ENCODE measurements around the gene SYTL3. TPM values are rescaled to one million over a fixed set of nuclear protein-coding genes. Genes with fewer than 3 reads are reported as not detected.

Gene SYTL3
- polyA plus RNA-seq, 3 donors, result 3.8 to 5.4 (median 5.0) TPM

- no peak for DNase-seq
Measured at GRCh38 chr6:158793432-158793831, 143.6 kb downstream of the SYTL3 start.

- DNase-seq, result no peak
Measured at GRCh38 chr6:158795516-158795915, 145.7 kb downstream of the SYTL3 start.

- no peak for DNase-seq
Measured at GRCh38 chr6:158796353-158796752, 146.5 kb downstream of the SYTL3 start.

- no peak for DNase-seq
Measured at GRCh38 chr6:158797331-158798310, 147.8 kb downstream of the SYTL3 start.

- DNase-seq, result no peak
Measured at GRCh38 chr6:158798311-158798710, 148.5 kb downstream of the SYTL3 start.

- DNase-seq, result peak; percentile 73
Measured at GRCh38 chr6:158799051-158799792, 149.4 kb downstream of the SYTL3 start.

- no peak for DNase-seq
Measured at GRCh38 chr6:158801655-158802294, 151.9 kb downstream of the SYTL3 start.

- DNase-seq, result no peak
Measured at GRCh38 chr6:158803733-158804143, 153.9 kb downstream of the SYTL3 start.

GRCh38 chr6:158804207-158804606 is 154.4 kb downstream of the SYTL3 start:
- no peak for DNase-seq

- no peak for DNase-seq
Measured at GRCh38 chr6:158805698-158806377, 156.0 kb downstream of the SYTL3 start.

- no peak for DNase-seq
Measured at GRCh38 chr6:158807515-158808441, 157.9 kb downstream of the SYTL3 start.

- no peak for DNase-seq
Measured at GRCh38 chr6:158808442-158808833, 158.6 kb downstream of the SYTL3 start.

GRCh38 chr6:158808941-158809678 is 159.3 kb downstream of the SYTL3 start:
- no peak for DNase-seq

- no peak for DNase-seq
Measured at GRCh38 chr6:158810155-158811095, 160.6 kb downstream of the SYTL3 start.

GRCh38 chr6:158812611-158813010 is 162.8 kb downstream of the SYTL3 start:
- DNase-seq, result no peak

- no peak for DNase-seq
Measured at GRCh38 chr6:158813032-158813431, 163.2 kb downstream of the SYTL3 start.

All from renal pelvis (tissue), 4 donors.